GM11168 (cell line): Measurements from ENCODE around the gene CCDC169.

Experiments
- in situ Hi-C: fragments of 300-500 bp; cut with MboI; formaldehyde crosslinking; loops from one replicate; pipeline ENCODE4 v1.12.0; 2022; ENCODE audit warnings: low sequenced_read_pairs; ENCODE audit not compliant: unreplicated experiment

The CCDC169 gene

GRCh38 chr13:36251017-36251416 lies 46.6 kb downstream of the CCDC169 start:
- in situ Hi-C loops: no loop called here

- in situ Hi-C loops: no loop called here
Measured at GRCh38 chr13:36248700-36249099, 48.9 kb downstream of the CCDC169 start.

- in situ Hi-C loops: no loop called here
Measured at GRCh38 chr13:36244990-36245389, 52.6 kb downstream of the CCDC169 start.

- in situ Hi-C loops: no loop called here
Measured at GRCh38 chr13:36244073-36244472, 53.5 kb downstream of the CCDC169 start.

GRCh38 chr13:36242761-36243160 lies 54.9 kb downstream of the CCDC169 start:
- in situ Hi-C loops: no loop called here

- in situ Hi-C loops: no loop called here
Measured at GRCh38 chr13:36231236-36231635, 66.4 kb downstream of the CCDC169 start.

GRCh38 chr13:36224730-36225129 lies 72.9 kb downstream of the CCDC169 start:
- in situ Hi-C loops: no loop called here

- in situ Hi-C loops: no loop called here
Measured at GRCh38 chr13:36219883-36220282, 77.7 kb downstream of the CCDC169 start.

GRCh38 chr13:36217456-36217855 lies 80.2 kb downstream of the CCDC169 start:
- in situ Hi-C loops: no loop called here

- in situ Hi-C loops: no loop called here
Measured at GRCh38 chr13:36214163-36214921, 83.3 kb downstream of the CCDC169 start, which contains the start of gene SOHLH2. Gene SOHLH2 (minus strand): TSS chr13:36214556. CDS start chr13:36214526, 30 bp downstream.

- in situ Hi-C loops: no loop called here
Measured at GRCh38 chr13:36212789-36213188, 84.8 kb downstream of the CCDC169 start.

- in situ Hi-C loops: no loop called here
Measured at GRCh38 chr13:36211567-36211966, 86.0 kb downstream of the CCDC169 start.

- in situ Hi-C loops: no loop called here
Measured at GRCh38 chr13:36210738-36211137, 86.9 kb downstream of the CCDC169 start.

- in situ Hi-C loops: no loop called here
Measured at GRCh38 chr13:36207672-36208071, 89.9 kb downstream of the CCDC169 start.

GRCh38 chr13:36193151-36193855 lies 104.3 kb downstream of the CCDC169 start:
- in situ Hi-C loops: no loop called here

GRCh38 chr13:36192166-36192565 lies 105.4 kb downstream of the CCDC169 start:
- in situ Hi-C loops: no loop called here

GRCh38 chr13:36190771-36191170 lies 106.8 kb downstream of the CCDC169 start:
- in situ Hi-C loops: no loop called here

- in situ Hi-C loops: no loop called here
Measured at GRCh38 chr13:36188441-36188840, 109.2 kb downstream of the CCDC169 start.

GRCh38 chr13:36183901-36184300 lies 113.7 kb downstream of the CCDC169 start:
- in situ Hi-C loops: no loop called here
